ENCODE data around the gene CLDN16.

DNA sequence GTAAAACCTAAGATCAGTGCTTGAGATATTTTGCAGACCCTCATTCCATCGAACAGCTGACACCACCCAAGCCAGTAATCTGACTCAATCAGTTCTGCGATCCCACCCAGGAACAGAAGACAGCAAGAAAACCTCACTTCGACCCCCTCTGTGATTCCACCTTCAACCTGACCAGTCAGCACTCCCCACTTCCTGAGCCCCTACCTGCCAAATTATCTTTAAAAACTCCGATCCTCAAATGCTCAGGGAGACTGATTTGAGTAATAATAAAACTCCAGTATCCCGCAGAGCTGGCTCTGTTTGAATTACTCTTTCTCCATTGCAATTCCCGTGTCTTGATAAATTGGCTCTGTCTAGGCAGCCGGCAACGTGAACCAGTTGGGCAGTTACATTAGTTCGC lies 25.7 kb upstream of the CLDN16 start:
- TF ChIP-seq SUZ12 (IDR thresholded peaks at IDR 0.05; ENCODE audit: extremely low read depth, insufficient read depth, insufficient read length) (no peak), YY1 (IDR thresholded peaks at IDR 0.05; ENCODE audit: insufficient read depth, insufficient read length) (no peak)

All from NT2/D1 (cell line).